ENCODE data around the gene COL15A1.

COL15A1 gene

GRCh38 chr9:98944734-98945074 lies 997 bp downstream of the COL15A1 start:
- no peak for DNase-seq (ENCODE audit: low read depth in 2 of 2)

DNA sequence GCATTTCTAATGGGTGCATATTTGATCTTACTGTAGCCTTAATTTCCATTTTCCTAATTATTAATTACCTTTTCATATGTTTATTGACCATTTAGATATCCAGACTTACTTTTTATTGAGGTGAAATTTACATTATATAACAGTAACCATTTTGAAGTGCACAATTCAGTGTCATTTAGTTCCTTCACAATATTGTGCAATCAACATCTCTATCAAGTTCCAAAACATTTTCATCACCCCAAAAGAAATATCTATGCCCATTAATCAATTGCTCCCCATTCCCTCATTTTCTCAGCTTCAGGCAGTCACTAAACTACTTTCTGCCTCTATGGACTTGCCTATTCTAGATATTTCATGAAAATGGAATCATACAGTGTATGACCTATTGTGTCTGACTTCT lies 5.9 kb downstream of the COL15A1 start:
- DNase-seq (ENCODE audit: low read depth in 2 of 2), result no peak

DNA sequence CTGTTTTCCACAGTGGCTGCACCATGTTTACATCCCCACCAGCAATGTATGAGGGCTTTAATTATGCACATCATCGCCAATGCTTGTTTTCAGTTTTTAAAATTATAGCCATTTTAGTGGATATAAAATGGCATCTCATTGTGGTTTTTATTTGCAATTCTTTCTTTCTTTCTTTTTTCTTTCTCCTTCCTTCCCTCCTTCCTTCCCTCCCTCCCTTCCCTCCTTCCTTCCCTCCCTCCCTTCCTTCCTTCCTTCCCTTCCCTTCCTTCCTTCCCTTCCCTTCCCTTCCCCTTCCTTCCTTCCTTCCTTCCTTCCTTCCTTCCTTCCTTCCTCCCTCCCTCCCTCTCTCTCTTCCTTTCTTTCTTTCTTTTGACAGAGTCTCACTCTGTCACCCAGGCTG lies 6.6 kb downstream of the COL15A1 start:
- no peak for DNase-seq (ENCODE audit: low read depth in 2 of 2)

DNA sequence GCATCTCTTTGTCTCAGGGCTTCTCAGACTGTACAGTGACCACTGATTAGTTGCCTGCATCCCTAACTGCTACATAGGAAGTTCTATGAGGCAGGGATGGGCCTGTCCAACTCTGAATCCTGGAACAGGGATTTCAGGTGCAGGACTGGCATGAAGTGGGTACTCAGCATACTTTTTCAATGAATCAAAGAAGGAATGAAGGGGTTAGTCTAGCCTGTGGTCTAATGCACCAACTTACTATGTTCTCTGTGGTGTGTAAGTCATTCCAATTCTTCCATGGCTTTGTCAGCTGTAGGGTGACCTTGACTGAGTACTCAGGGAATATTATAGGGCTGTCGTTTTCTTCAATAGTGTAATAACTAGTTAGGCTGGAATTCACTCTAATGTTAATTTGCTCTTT lies 8.3 kb downstream of the COL15A1 start:
- DNase-seq (ENCODE audit: low read depth in 2 of 2), result no peak

DNA sequence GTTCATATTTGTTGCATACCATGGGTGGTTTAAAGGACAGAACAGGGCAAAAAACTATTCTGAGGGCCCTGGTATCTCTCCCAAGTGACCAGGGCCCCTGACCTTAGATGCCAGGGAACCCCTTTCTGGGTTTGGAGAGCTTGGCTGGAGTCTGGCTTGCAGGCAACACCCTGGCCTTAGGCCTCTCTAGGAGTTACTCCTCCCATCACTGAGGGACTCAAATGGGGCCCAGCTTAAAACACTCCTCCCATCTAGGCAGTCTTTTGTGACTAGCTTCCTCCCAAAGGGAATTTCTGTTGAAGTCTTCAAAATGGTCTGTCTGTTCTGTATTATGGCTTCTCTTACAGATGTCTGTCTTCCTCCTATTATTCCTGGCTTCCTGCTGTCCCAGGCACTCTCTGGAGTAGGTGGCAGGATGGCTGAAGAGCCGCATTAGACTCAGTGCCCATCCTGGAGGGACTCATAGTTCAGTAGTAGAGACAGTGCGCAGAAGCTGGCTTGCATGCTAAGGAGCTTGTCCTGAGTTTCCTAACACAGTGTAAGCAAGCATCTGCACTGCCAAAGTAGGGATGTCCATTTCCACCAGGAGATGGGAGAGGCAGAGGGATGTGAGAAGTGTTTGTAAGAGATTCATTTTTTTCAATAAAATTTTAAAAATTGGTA lies 10.0 kb downstream of the COL15A1 start:
- DNase-seq (ENCODE audit: low read depth in 2 of 2), result no peak

DNA sequence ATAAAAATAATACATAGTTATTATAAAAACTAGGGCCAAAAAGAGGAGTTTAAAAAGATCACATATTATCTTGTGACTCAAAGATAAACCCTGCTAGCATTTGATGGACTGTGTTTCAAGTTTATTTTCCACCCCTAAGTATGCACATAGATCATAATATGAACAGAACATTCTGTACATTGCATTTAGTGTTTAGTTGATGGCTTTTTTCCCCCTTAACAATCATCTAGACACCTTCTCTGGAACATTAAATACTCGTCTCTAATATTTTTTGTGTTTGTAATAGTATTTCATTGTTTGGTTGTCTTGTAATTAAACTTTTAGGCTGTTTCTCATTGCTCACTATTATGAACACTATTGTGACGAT lies 10.5 kb downstream of the COL15A1 start:
- DNase-seq (ENCODE audit: low read depth in 2 of 2), result no peak

DNA sequence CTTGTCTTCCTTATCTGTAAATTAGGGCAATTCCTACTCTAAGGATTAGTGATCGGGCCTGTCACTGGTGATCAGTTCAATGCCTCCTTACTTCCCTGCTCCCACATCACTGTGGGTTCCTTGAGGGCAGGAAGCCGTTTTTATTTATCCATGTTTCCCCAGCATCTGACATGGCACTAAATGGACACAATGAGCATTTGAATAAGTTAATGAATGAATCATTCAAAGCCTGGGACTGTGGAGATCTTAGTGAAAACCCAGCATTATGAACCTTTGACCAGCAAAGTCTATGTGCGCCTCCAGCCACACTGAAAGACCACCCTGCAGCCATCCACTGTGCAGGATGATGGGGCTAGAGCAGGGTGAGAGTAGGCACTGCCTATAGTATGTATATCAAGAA lies 11.6 kb downstream of the COL15A1 start:
- DNase-seq (ENCODE audit: low read depth in 2 of 2), result no peak

- no peak for DNase-seq (ENCODE audit: low read depth in 2 of 2)
Measured at GRCh38 chr9:98957826-98958225, 14.1 kb downstream of the COL15A1 start.

GRCh38 chr9:98958271-98958984 lies 14.7 kb downstream of the COL15A1 start:
- DNase-seq (ENCODE audit: low read depth in 2 of 2), result no peak

DNA sequence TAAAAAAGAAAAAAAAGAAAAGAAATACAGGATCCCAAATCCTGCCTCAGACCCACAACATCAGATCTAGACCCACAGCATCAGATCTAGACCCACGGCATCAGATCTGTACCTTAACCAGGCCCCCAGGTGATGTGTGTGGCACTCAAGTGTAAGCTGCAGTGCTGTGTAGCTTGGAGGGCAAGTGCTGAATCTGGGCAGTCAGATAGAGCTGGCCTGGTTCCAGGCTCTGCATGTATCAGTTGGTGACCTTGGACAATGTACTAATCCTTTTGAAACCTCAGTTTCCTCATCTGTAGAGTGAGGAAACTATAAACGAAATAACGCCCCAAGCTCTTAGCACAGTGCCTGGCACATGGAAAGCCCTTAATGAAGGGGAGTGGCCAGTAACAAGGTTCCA lies 16.7 kb downstream of the COL15A1 start:
- no peak for DNase-seq (ENCODE audit: low read depth in 2 of 2)

GRCh38 chr9:98961513-98962180 lies 17.9 kb downstream of the COL15A1 start:
- no peak for DNase-seq (ENCODE audit: low read depth in 2 of 2)

DNA sequence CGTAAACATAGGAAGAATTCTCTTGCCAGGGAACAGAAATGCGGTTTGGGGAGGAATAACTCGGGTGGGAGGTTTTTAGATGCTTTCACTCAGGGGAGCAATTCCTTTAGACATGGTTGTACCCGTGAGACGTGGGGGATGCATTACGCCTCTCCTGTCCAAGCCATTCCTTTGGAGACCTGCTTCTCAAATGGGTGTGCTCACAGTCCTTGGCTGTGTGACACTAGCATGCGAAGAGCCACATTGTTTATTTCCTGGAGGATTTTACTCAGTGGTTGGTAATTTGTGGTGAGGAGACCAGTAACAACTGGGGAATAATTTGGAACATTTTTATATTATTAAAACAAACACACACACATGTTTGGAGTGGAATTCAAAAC lies 18.5 kb downstream of the COL15A1 start:
- DNase-seq (ENCODE audit: low read depth in 2 of 2), result no peak

GRCh38 chr9:98962861-98963260 lies 19.2 kb downstream of the COL15A1 start:
- no peak for DNase-seq (ENCODE audit: low read depth in 2 of 2)

- DNase-seq (ENCODE audit: low read depth in 2 of 2), result no peak
Measured at GRCh38 chr9:98964201-98964600, 20.5 kb downstream of the COL15A1 start.

DNA sequence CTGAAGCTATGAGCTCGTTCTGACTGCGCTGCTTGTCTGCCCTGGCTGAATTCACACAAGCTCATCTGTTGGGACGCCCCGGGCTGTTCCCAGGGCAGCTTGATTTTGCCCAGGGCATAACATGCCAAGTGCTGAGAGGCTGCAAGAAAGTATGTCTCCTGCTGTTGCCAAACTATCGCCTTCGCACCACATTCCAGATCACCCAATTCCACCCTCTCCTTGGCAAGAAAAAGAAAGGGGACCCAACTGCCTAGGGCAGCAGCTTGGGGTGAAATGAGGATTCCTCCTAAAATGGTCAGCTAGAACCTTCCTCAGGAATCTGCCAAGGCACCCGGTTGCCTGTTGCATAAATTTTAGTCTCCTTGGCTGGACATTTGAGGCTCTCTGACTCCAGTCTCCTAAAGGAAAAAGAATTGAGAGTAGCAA lies 21.2 kb downstream of the COL15A1 start:
- no peak for DNase-seq (ENCODE audit: low read depth in 2 of 2)

DNA sequence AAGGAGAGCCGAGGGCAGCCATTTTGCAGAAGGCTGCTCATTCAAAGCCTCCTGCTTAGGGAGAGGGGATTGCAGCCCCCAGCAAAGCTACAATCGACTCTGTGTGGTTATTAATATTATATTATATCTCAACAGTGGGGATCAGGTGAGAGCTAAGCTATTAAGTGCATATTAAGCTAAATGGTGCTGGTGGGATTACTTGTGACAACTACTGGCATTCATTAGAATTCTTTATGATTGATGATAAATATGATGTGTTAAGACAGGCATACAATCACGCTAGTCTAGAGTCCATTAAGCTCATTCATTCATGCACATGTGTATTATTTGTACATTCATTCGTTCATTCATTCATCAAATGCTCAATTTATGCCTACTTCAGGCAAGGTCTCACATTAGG lies 23.0 kb downstream of the COL15A1 start:
- no peak for DNase-seq (ENCODE audit: low read depth in 2 of 2)

DNA sequence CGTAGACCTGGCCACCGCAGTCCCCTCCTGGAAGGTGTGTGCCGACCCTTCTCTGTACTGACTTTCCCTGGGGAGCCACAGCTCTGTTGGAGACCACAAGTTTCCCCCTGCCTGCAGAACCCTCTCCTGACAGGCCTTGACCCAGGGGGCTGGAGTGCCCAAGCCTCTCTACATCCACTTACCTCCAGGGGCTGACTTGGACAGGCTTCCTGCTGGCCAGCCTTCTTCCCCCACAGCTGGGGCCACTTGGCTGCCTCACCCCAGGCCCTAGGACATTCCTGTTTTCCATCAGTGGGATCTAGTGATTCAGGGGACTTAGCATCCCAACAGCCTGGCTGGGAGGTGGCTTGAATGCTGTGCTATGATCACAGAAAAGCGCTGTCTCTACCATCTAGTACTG lies 23.6 kb downstream of the COL15A1 start:
- DNase-seq (ENCODE audit: low read depth in 2 of 2), result no peak

DNA sequence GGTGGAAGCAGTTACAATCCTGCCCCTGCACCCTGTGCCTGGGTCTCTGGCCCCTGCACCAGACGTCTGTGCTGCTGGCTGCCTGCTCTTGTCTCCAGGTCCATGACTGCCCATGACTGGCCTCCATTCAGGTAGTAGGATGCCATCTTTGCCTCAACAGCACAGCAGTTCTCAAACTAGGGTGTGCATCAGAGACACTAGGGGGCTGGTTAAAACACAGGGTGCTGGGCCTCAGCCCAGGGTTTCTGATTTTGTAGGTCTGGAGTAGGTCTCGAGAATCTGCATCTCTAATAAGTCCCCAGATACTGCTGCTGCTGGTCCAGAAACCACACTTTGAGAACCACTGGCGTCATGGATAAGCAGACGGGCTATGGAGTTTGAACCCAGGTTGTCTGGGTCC lies 24.0 kb downstream of the COL15A1 start:
- no peak for DNase-seq (ENCODE audit: low read depth in 2 of 2)

GRCh38 chr9:98968601-98969337 lies 25.1 kb downstream of the COL15A1 start:
- DNase-seq (ENCODE audit: low read depth in 2 of 2), result no peak

GRCh38 chr9:98970532-98971041 lies 26.9 kb downstream of the COL15A1 start:
- no peak for DNase-seq (ENCODE audit: low read depth in 2 of 2)

DNA sequence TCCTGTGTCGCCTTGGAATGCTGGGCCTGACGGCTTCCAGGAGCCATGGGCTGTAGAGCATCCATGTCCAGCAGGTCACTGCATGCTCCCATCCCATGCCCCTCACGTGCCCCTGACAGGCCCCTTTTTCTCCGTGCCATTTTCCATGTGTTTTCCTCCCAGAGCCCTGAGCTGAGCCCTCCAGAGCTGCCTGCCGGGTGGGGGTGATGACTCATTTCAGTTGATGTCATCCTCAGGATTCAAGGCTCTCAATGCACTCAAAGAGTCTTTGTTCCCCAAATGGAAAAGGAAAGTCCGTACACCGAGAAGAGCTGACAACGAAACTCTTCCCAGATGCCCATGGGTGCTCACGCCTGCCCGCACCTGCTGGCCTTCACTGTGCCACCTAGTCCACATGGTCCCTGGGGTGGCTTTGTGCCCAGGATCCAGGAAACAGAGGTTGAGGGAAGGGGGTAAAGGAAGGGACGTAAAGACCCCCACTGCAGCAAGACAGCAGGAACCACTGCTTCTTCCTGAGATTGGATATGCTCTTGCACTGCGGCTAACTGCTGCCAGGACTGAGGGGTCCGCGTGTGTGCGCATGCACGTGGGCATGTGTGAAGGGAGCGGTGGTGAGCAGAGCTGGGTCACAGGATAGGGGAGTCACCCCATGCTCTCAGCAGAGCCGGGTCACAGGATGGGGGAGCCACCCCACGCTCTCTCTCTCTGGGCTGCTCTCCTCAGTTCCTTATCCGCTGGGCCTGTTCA lies 27.6 kb downstream of the COL15A1 start:
- no peak for DNase-seq (ENCODE audit: low read depth in 2 of 2)

DNA sequence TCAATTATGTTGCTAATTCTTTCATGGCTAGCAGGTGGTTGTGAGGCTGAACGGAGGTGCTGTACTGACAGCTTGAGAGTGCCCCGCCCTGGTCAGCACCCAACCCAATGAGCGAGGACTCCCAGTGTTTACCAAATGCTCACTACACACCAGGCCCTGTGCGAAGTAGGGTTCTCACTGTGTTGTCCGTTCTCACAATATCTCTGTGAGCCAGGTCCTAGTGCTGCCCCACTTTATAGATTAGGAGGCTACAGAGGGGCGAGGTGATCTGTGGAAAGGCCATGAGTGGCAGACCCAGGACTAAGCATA lies 28.2 kb downstream of the COL15A1 start:
- no peak for DNase-seq (ENCODE audit: low read depth in 2 of 2)
